Common myeloid progenitor, CD34-positive (primary cell): Measurements from ENCODE around the gene POC1A.
"Not testable (repeated sequence)": the region's sequence is repeated elsewhere in the genome, so short reads cannot be mapped to it uniquely, and the experiment has no call there.

Source experiments
- CTCF ChIA-PET: fragments of 350-600 bp; sonication (Branson Sonifier 250); formaldehyde crosslinking; loops from one replicate; lab custom pipeline; 2021; ENCODE audit warnings: antibody characterized with exemption; lab: Charles Lee
- POLR2A ChIA-PET: fragments of 350-600 bp; sonication (Branson Sonifier 250); formaldehyde crosslinking; loops from one replicate; lab custom pipeline; 2021; ENCODE audit warnings: antibody characterized with exemption; lab: Charles Lee
- DNase-seq, 3 donors: peaks; one replicate each; pipeline versions ENCODE4 v3.0.0 to v3.0.0-alpha.2; 2013
- H3K27ac ChIP-seq, 2 experiments: 1 replicate in 1 of 2; 2 replicates in 1 of 2; pipeline ENCODE4 v1.7.0; 2013; ENCODE audit warnings: inconsistent platforms in 2 of 2, low read length in 2 of 2, mild to moderate bottlenecking in 2 of 2, low read depth in 1 of 2, moderate library complexity in 1 of 2; ENCODE audit not compliant: severe bottlenecking in 2 of 2, insufficient read depth in 1 of 2, poor library complexity in 1 of 2
- H3K27me3 ChIP-seq, 5 experiments: replicated peaks in 2 of 5; 1 replicate in 3 of 5; 2 replicates in 2 of 5; pipeline versions ENCODE4 v1.6.1 to v1.7.0; 2013; ENCODE audit warnings: low read length in 4 of 5, mild to moderate bottlenecking in 2 of 5, moderate library complexity in 2 of 5, inconsistent platforms in 1 of 5; ENCODE audit not compliant: insufficient read depth in 5 of 5, control insufficient read depth in 4 of 5
- H3K36me3 ChIP-seq, 4 experiments: 1 replicate in 2 of 4; 2 replicates in 2 of 4; pipeline versions ENCODE4 v1.6.1 to v1.7.0; 2013; ENCODE audit warnings: low read length in 3 of 4, control low read depth in 1 of 4, mild to moderate bottlenecking in 1 of 4; ENCODE audit not compliant: control insufficient read depth in 4 of 4, insufficient read depth in 4 of 4
- H3K4me1 ChIP-seq, 4 experiments: 1 replicate in 3 of 4; 2 replicates in 1 of 4; pipeline versions ENCODE4 v1.6.1 to v1.7.1; 2013; ENCODE audit warnings: low read length in 3 of 4, mild to moderate bottlenecking in 3 of 4, control low read depth in 1 of 4, inconsistent platforms in 1 of 4, moderate library complexity in 1 of 4; ENCODE audit not compliant: control insufficient read depth in 4 of 4, insufficient read depth in 4 of 4; ENCODE audit errors: control extremely low read depth in 1 of 4
- H3K4me3 ChIP-seq, 7 experiments: 1 replicate in 4 of 7; 2 replicates in 3 of 7; pipeline versions ENCODE4 v1.5.1 to v1.7.0; 2013; ENCODE audit warnings: mild to moderate bottlenecking in 7 of 7, low read length in 6 of 7, moderate library complexity in 6 of 7, inconsistent platforms in 2 of 7, low read depth in 2 of 7, control low read depth in 1 of 7; ENCODE audit not compliant: insufficient read depth in 4 of 7, control insufficient read depth in 1 of 7; ENCODE audit errors: extremely low read depth in 1 of 7
- H3K9me3 ChIP-seq, 5 experiments: 1 replicate in 4 of 5; 2 replicates in 1 of 5; pipeline versions ENCODE4 v1.6.1 to v1.7.1; 2013; ENCODE audit warnings: low read length in 4 of 5, mild to moderate bottlenecking in 2 of 5, inconsistent platforms in 1 of 5, low read depth in 1 of 5, moderate library complexity in 1 of 5; ENCODE audit not compliant: control insufficient read depth in 4 of 5, insufficient read depth in 2 of 5; ENCODE audit errors: control extremely low read depth in 1 of 5
- WGBS: methylation state at CpG from one replicate; pipeline ENCODE4 v1.1.5; 2013; ENCODE audit not compliant: insufficient coverage; 5-methylcytosine and 5-hydroxymethylcytosine counted together

The POC1A gene

DNA sequence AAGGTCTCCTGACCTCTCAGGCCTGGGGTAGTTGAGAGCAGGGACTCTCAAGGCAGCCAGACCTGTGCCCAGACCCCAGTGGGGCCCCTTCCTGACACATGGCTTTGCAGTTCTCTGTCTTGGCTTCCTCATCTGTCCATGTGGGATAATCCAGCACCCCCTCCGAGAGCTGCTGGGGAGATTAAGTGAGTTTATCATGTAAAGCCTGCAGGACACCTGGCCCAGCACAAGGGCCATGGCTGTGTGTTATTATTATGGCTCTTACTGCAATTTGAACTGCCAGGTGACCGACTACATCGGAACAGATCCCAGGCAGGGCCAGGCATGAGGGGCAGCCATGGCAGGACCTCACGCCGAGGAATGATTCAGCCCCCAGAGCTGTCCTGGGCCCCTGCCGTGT, 110.5 kb downstream of the POC1A start:
- ChIA-PET POLR2A (no interaction called here), CTCF (interaction anchor here (0.8 to 5.3 kb wide), 6 partner anchors 8 to 101 kb away, joined by 4 to 41 read pairs (median 6); no protein-coding TSS in a partner anchor)

DNA sequence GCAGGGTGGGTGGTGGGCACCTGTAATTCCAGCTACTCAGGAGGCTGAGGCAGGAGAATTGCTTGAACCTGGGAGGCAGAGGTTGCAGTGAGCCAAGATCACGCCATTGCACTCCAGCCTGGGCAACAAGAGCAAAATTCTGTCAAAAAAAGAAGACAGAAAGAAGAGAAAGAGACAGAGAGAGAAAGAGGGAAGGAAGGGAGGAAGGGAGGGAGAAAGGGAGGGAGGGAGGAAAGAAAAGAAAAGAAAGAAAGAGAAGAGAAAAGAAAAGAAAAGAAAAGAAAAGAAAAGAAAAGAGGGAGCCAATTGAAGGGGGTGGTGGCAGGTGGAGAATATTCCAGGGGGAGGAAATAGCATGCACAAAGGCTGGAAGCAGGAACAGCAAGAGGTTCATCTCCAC, 111.2 kb downstream of the POC1A start:
- peaks cover 0 to 11% (median 6%) of the 10 kb centered on the region in 4 experiments for H3K4me1 ChIP-seq
- H3K36me3 ChIP-seq, H3K27me3 ChIP-seq, H3K4me3 ChIP-seq, H3K27ac ChIP-seq, POLR2A ChIA-PET, H3K9me3 ChIP-seq, DNase-seq: not testable (repeated sequence)
- 100% methylated on average over 1 of the region's 1 CpG for WGBS
- CTCF ChIA-PET, result interaction anchor here (0.5 to 5.3 kb wide), 6 partner anchors 9 to 102 kb away, joined by 3 to 41 read pairs (median 4); no protein-coding TSS in a partner anchor

More for the DNA sequence above, 110.5 kb downstream of the POC1A start:
- no peaks in the 10 kb centered on the region for H3K9me3 ChIP-seq
- H3K36me3 ChIP-seq, result peaks cover 0 to 14% (median 6%) of the 10 kb centered on the region in 4 experiments
- 78% methylated on average over 5 of the region's 6 CpGs for WGBS
- H3K4me1 ChIP-seq, result peaks cover 0 to 11% (median 6%) of the 10 kb centered on the region in 4 experiments
- no peak for DNase-seq
- H3K27ac ChIP-seq, result no peak overlapping the region
- no peaks in the 10 kb centered on the region for H3K27me3 ChIP-seq
- H3K4me3 ChIP-seq, result no peak overlapping the region

DNA sequence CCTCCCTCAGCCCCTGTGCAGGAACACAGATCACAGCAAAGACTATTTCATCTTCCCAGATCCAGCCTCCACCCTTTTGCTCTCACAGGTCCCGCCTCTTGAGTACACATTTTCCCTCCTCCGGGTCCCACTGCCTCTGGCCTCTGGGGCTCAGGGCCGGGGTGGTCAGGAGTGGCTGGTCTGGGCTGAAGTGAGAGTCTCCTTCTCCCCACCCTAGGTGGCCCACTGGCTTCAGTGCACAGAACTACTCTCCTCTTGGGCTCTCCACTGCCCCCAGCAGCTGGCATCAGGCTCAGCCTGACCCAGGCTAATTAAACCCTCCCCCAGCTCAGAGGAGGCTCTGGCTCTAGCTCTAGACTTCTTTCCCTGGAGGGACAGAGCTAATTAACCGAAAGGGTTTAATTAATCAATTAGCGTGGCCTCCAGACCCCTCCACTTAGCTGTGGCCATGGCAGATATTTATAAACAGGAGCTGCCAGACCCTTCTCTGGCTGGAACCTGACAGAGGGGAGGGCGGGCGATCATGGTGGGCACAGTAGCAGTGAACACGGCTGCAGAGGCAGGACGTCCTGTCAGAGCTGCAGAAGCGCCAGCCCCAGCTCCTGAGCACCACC, 113.0 kb downstream of the POC1A start:
- Histone ChIP-seq H3K27me3 (no peaks in the 10 kb centered on the region), H3K36me3 (no peaks in the 10 kb centered on the region), H3K9me3 (no peaks in the 10 kb centered on the region), H3K4me1 (peaks cover 0 to 11% (median 6%) of the 10 kb centered on the region in 4 experiments), H3K4me3 (no peak overlapping the region), H3K27ac (no peak overlapping the region)
- 95% methylated on average over 8 of the region's 10 CpGs for WGBS
- no peak for DNase-seq
- POLR2A ChIA-PET, result interaction anchor here (0.9 kb wide), 1 partner anchor 33 kb away, joined by 3 read pairs; no protein-coding TSS in a partner anchor
- CTCF ChIA-PET, result interaction anchor here (0.8 to 5.3 kb wide), 12 partner anchors 11 to 105 kb away, joined by 3 to 41 read pairs (median 4); partner anchors contain the start of gene DUSP7

- ChIA-PET CTCF (interaction anchor here (0.8 to 5.3 kb wide), 9 partner anchors 8 to 106 kb away, joined by 3 to 41 read pairs (median 4); no protein-coding TSS in a partner anchor), POLR2A (interaction anchor here (0.9 to 1.1 kb wide), 2 partner anchors 13 to 33 kb away, joined by 3 read pairs; no protein-coding TSS in a partner anchor)
- 96% methylated on average over 3 of the region's 8 CpGs for WGBS
- Histone ChIP-seq H3K36me3 (no peaks in the 10 kb centered on the region), H3K27ac (no peak overlapping the region), H3K4me1 (peaks cover 0 to 11% (median 6%) of the 10 kb centered on the region in 4 experiments), H3K9me3 (no peaks in the 10 kb centered on the region), H3K27me3 (no peaks in the 10 kb centered on the region), H3K4me3 (no peak overlapping the region)
- DNase-seq, result no peak
Observed at GRCh38 chr3:52040600-52040999, 113.6 kb downstream of the POC1A start.

DNA sequence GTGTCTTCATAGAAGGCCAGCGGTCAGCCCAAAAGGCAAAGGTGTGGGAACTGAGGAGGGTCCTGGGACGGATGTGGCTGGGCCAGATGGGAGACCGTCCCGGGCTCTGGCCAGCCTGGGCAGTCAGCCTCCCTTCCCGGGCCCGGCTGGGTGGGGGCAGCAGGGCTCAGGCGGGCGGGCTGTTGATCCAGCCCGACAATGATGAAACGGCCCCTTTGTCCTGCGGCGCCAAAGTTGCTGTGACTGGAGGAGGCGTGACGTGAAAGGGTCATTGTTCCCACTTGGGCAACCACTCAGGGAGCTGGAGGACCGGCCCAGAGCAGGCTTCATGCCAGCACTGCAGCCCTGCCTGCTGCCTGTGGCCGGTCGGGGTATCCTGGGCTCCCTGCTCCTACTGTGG, 114.4 kb downstream of the POC1A start:
- no peaks in the 10 kb centered on the region for H3K36me3 ChIP-seq
- ChIA-PET POLR2A (interaction anchor here (1.1 kb wide), 1 partner anchor 14 kb away, joined by 3 read pairs; no protein-coding TSS in a partner anchor), CTCF (interaction anchor here (0.8 to 2.7 kb wide), 2 partner anchors 9 to 10 kb away, joined by 3 to 13 read pairs; no protein-coding TSS in a partner anchor)
- no peak overlapping the region for H3K4me3 ChIP-seq
- no peaks in the 10 kb centered on the region for H3K27me3 ChIP-seq
- 98% methylated on average over 11 of the region's 17 CpGs for WGBS
- H3K4me1 ChIP-seq, result peaks cover 0 to 11% (median 5%) of the 10 kb centered on the region in 4 experiments
- no peak overlapping the region for H3K27ac ChIP-seq
- no peaks in the 10 kb centered on the region for H3K9me3 ChIP-seq
- DNase-seq, result no peak

GRCh38 chr3:52039426-52039825, 114.8 kb downstream of the POC1A start:
- DNase-seq, result no peak
- 87% methylated on average over 4 of the region's 4 CpGs for WGBS
- Histone ChIP-seq H3K27ac (no peak overlapping the region), H3K36me3 (no peaks in the 10 kb centered on the region), H3K4me1 (peaks cover 0 to 11% (median 5%) of the 10 kb centered on the region in 4 experiments), H3K4me3 (no peak overlapping the region), H3K27me3 (no peaks in the 10 kb centered on the region), H3K9me3 (no peaks in the 10 kb centered on the region)
- ChIA-PET CTCF (interaction anchor here (2.7 kb wide), 1 partner anchor 9 kb away, joined by 13 read pairs; no protein-coding TSS in a partner anchor), POLR2A (interaction anchor here (1.1 kb wide), 1 partner anchor 14 kb away, joined by 3 read pairs; no protein-coding TSS in a partner anchor)

DNA sequence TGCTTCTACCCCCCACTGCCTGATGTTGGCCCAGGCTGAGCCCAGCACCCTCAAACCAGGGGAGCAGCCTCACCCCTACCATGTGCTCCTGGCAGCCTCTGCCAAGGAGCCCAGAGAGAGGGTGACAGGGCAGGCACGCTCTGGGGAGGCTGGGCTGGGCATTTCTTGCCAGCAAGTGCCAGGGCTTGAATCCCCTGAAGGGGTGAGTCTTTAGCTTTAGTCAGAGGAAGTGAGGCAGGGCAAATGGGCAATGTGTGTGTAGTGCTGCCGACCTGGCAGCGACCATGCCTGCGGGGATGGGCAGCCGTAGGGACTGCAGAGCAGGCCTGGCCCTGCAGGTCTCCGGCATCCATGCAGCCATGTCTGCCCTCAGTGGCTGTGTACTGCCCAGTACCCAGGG, 116.0 kb downstream of the POC1A start:
- H3K4me1 ChIP-seq, result no peaks in the 10 kb centered on the region
- POLR2A ChIA-PET, result no interaction called here
- no peak overlapping the region for H3K27ac ChIP-seq
- WGBS, result 77% methylated on average over 4 of the region's 6 CpGs
- H3K9me3 ChIP-seq, result no peaks in the 10 kb centered on the region
- CTCF ChIA-PET, result interaction anchor here (1.4 to 2.5 kb wide), 3 partner anchors 23 to 85 kb away, joined by 4 to 13 read pairs (median 5); no protein-coding TSS in a partner anchor
- DNase-seq, result no peak
- H3K27me3 ChIP-seq, result no peaks in the 10 kb centered on the region
- no peaks in the 10 kb centered on the region for H3K36me3 ChIP-seq
- no peak overlapping the region for H3K4me3 ChIP-seq
